Ascending aorta (tissue), 2 donors: ENCODE measurements around the gene ZNF835. TPM values are rescaled to one million over a fixed set of nuclear protein-coding genes. Genes with fewer than 3 reads are reported as not detected.

Experiments used
- DNase-seq, 2 donors: peaks; one replicate each; pipeline ENCODE4 v3.0.0-alpha.2; 2019; ENCODE audit warnings: low spot score in 2 of 2
- H3K27ac ChIP-seq, 2 donors: fragments of 200-600 bp; sonication (generic); one replicate each; pipeline ENCODE4 v1.5.1; 2016 to 2017; ENCODE audit warnings: mild to moderate bottlenecking in 1 of 2
- H3K27me3 ChIP-seq: fragments of 200-600 bp; sonication (generic); one replicate; pipeline ENCODE4 v1.5.1; 2017
- H3K36me3 ChIP-seq, 2 donors: fragments of 200-600 bp; sonication (generic); one replicate each; pipeline ENCODE4 v1.5.1; 2016
- H3K4me1 ChIP-seq, 2 donors: fragments of 200-600 bp; sonication (generic); one replicate each; pipeline ENCODE4 v1.5.1; 2016 to 2017; ENCODE audit warnings: mild to moderate bottlenecking in 1 of 2
- H3K4me3 ChIP-seq, 2 donors: fragments of 200-600 bp; sonication (generic); one replicate each; pipeline ENCODE4 v1.5.1; 2016 to 2017; ENCODE audit warnings: mild to moderate bottlenecking in 1 of 2
- H3K9me3 ChIP-seq, 2 donors: fragments of 200-600 bp; sonication (generic); one replicate each; pipeline ENCODE4 v1.5.1; 2016
- intact Hi-C: fragments of 100-400 bp; cut with DNase I; formaldehyde crosslinking; loops from one replicate; pipeline ENCODE4 v1.15.1; 2023
- total RNA-seq: library from RNA; depleted of rRNA; stranded (reverse); fragments of >200 nt; gene quantifications from one replicate; pipeline ENCODE4 v1.1.0, GENCODE V29; 2016
- TF ChIP-seq, protein P1 (sequence below), 3 experiments: fragments of 200-600 bp in 2 of 3; fragments of 450-650 bp in 1 of 3; sonication (generic) in 2 of 3; IDR thresholded peaks; one replicate each; pipeline ENCODE4 v1.5.1; 2016 to 2019; ENCODE audit warnings: antibody characterized with exemption in 3 of 3, mild to moderate bottlenecking in 1 of 3, moderate library complexity in 1 of 3

The ZNF835 gene
- total RNA-seq, 1 donor from 2014 or later, result 4.0 TPM

DNA sequence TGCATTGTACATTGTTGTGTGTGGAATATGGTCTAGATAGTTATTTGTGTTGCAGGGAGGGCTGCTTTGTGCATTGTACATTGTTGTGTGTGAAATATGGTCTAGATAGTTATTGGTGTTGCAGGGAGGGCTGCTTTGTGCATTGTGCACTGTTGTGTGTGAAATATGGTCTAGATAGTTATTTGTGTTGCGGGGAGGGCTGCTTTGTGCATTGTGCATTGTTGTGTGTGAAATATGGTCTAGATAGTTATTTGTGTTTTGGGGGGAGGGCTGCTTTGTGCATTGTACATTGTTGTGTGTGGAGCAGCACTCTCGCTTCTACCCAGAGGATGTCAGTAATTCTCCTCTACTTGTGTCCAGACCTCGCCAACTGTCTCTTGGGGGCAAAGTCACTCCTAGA, 36.3 kb upstream of the ZNF835 start:
- TF ChIP-seq, protein P1, sequence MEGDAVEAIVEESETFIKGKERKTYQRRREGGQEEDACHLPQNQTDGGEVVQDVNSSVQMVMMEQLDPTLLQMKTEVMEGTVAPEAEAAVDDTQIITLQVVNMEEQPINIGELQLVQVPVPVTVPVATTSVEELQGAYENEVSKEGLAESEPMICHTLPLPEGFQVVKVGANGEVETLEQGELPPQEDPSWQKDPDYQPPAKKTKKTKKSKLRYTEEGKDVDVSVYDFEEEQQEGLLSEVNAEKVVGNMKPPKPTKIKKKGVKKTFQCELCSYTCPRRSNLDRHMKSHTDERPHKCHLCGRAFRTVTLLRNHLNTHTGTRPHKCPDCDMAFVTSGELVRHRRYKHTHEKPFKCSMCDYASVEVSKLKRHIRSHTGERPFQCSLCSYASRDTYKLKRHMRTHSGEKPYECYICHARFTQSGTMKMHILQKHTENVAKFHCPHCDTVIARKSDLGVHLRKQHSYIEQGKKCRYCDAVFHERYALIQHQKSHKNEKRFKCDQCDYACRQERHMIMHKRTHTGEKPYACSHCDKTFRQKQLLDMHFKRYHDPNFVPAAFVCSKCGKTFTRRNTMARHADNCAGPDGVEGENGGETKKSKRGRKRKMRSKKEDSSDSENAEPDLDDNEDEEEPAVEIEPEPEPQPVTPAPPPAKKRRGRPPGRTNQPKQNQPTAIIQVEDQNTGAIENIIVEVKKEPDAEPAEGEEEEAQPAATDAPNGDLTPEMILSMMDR (IDR thresholded peaks at IDR 0.05), result no peak
- peaks cover 0 to 4% of the 10 kb centered on the region in 2 donors for H3K36me3 ChIP-seq
- peaks cover 0 to 9% of the 10 kb centered on the region in 2 donors for H3K9me3 ChIP-seq
- DNase-seq, result no peak
- H3K4me3 ChIP-seq, result no peak overlapping the region
- H3K27me3 ChIP-seq, result no peaks in the 10 kb centered on the region
- intact Hi-C loops, result no loop called here
- H3K4me1 ChIP-seq, result no peaks in the 10 kb centered on the region
- H3K27ac ChIP-seq, result no peak overlapping the region

DNA sequence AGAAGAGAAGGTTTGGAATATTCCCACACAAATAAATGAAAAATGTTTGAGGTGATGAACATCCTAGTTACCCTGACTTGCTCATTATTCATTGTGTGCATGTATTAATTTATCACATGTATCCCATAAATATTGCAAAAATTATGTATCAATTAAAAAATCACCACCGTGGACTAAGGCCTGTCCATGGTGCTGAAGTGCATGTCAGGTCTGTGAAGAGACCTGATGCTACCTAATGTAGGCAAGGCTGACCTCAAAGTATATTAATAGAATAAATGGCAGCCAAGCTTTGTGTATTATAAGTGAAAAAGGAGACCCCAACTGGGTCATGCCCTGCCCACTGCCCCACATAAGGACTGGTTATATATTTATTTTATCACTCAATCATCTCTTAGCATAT, 34.4 kb upstream of the ZNF835 start:
- intact Hi-C loops, result no loop called here

DNA sequence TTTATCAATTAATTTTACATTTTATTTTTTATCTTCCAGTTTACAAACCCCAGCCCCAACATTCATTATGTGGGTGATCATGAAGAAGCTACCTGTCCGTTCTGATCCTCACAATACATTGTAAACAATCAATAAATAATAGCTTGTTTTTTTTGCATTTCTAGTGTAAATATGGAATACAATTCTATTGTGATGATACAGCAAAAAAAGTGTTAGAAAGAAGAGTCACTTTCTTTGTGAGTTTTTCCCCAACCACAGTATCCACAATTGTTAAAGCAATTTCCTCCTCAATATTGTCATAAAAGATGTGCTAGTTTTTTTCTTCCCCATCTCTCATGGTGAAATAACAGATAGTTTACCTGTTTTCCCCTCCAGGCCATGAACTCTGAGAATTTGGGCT, 30.3 kb upstream of the ZNF835 start:
- Histone ChIP-seq H3K36me3 (no peaks in the 10 kb centered on the region), H3K4me1 (no peaks in the 10 kb centered on the region)
- intact Hi-C loops, result no loop called here

More for the DNA sequence above, 34.4 kb upstream of the ZNF835 start:
- Histone ChIP-seq H3K27me3 (no peaks in the 10 kb centered on the region), H3K36me3 (peaks cover 0 to 4% of the 10 kb centered on the region in 2 donors), H3K4me3 (no peak overlapping the region), H3K9me3 (peaks cover 0 to 9% of the 10 kb centered on the region in 2 donors), H3K4me1 (no peaks in the 10 kb centered on the region), H3K27ac (no peak overlapping the region)
- TF ChIP-seq, protein P1 (IDR thresholded peaks at IDR 0.05), result no peak
- no peak for DNase-seq

DNA sequence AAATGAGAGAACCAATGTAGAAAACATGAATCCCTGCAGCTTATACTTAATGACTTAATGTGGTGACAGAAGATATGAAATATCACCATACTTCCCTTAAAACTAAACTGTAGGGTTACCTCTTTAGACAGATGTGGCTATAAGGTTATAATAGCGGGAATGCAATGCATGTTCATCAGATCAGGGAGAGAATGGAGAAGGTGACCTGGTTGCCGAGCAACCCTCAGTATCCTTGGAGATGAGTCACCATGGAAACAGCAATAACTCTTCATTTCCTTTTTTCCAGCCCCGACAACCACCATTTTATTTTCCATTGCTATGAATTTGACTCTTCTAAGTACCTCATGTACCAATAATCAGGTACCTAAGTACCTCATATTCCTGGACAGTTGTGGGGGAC, 28.0 kb upstream of the ZNF835 start:
- Histone ChIP-seq H3K27me3 (no peaks in the 10 kb centered on the region), H3K4me3 (no peak overlapping the region), H3K4me1 (no peaks in the 10 kb centered on the region), H3K36me3 (no peaks in the 10 kb centered on the region), H3K27ac (no peak overlapping the region), H3K9me3 (peaks cover 0 to 8% of the 10 kb centered on the region in 2 donors)
- TF ChIP-seq, protein P1 (IDR thresholded peaks at IDR 0.05), result no peak
- intact Hi-C loops, result no loop called here
- DNase-seq, result no peak

More for the DNA sequence above, 30.3 kb upstream of the ZNF835 start:
- Histone ChIP-seq H3K27me3 (no peaks in the 10 kb centered on the region), H3K4me3 (no peak overlapping the region), H3K9me3 (peaks cover 0 to 9% of the 10 kb centered on the region in 2 donors), H3K27ac (no peak overlapping the region)
- no peak for DNase-seq
- TF ChIP-seq, protein P1 (IDR thresholded peaks at IDR 0.05), result no peak

DNA sequence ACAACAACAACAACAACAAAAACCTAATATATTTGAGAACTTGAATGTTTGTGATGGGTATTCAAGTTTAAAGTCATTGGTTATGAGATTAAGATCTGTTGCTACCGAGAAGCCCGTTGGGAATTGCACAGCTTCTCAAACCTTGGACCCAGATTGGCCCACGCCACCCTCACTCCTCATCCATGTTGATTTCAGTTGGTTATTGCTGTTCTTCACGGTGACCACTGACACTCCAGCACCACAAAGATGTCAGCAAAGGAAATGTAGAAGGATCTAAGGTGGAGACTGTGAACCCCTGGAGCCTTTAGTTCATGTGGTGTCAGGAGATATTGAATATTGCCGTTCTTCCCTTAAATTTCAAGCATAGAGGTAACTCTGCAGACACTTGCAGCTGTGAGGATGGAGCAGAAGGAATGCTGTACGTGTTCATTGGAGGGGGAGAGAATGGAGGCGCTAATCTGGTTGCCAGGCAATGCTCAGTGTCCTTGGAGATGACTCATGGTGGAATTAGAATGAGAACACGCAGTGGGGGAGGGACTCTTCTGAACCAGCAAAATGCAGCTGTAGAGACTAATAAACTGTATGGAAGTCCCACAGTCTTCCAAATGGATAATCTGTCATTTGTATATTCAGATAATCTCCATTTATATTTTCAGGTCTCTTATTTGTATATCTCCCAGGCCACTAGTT, 20.8 kb upstream of the ZNF835 start:
- intact Hi-C loops, result no loop called here

More for the DNA sequence above, 20.8 kb upstream of the ZNF835 start:
- no peaks in the 10 kb centered on the region for H3K9me3 ChIP-seq
- H3K36me3 ChIP-seq, result no peaks in the 10 kb centered on the region
- H3K27me3 ChIP-seq, result no peaks in the 10 kb centered on the region
- DNase-seq, result no peak
- H3K27ac ChIP-seq, result no peak overlapping the region
- H3K4me3 ChIP-seq, result no peak overlapping the region
- no peaks in the 10 kb centered on the region for H3K4me1 ChIP-seq
- TF ChIP-seq, protein P1 (IDR thresholded peaks at IDR 0.05), result no peak
